ENCODE results near the gene SMTN.

- no peak for TF ChIP-seq CTCF (IDR thresholded peaks at IDR 0.05)
- TF ChIP-seq POLR2A (IDR thresholded peaks at IDR 0.05) = no peak
- no peak for TF ChIP-seq EP300 (IDR thresholded peaks at IDR 0.05)
Measured at GRCh38 chr22:31099386-31099785, 18.3 kb downstream of the SMTN start.

Measured in tibial nerve (tissue), 4 donors.